Astrocyte of the spinal cord (primary cell): ENCODE results near the gene AHNAK.
A peak's percentile ranks its signal among the peaks of the same experiment; 100 is the strongest.

Experiments
- DNase-seq: peaks from one replicate; pipeline ENCODE4 v3.0.0; 2011; ENCODE audit warnings: low read depth, low spot score
- H3K4me3 ChIP-seq: 2 replicates; pipeline ENCODE4 v1.5.1; 2011; ENCODE audit warnings: low read depth, mild to moderate bottlenecking, low read length, moderate library complexity
- in situ Hi-C: cut with HindIII; loops from 2 replicates; pipeline ENCODE4 v1.10.0; 2017; ENCODE audit warnings: low sequenced_read_pairs
- TF ChIP-seq, protein P1 (sequence below): IDR thresholded peaks from 2 replicates; pipeline ENCODE4 v1.5.1; 2012; ENCODE audit warnings: low read depth, mild to moderate bottlenecking, low read length, inconsistent platforms

AHNAK gene

DNA sequence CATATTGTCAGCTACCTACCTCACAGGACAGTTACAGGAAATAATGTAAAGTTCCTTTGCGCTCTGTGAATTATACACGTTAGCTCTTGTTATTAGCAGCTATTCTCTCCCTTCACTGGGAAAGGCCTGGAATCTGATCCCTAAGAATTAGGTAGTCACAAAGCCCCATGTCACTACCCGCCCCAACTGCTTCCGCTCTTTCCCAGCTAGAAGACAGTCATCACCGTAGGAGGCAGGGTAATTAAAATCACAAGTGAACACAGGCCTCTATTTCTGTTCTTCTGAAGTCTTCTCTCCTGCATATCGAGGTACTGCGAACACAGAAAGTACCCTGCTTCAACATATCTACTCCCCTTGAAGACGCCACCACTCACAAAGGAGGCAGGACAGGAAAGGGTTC lies 12.6 kb upstream of the AHNAK start:
- H3K4me3 ChIP-seq: no peak overlapping the region
- in situ Hi-C loops: no loop called here
- DNase-seq: no peak
- TF ChIP-seq, protein P1, sequence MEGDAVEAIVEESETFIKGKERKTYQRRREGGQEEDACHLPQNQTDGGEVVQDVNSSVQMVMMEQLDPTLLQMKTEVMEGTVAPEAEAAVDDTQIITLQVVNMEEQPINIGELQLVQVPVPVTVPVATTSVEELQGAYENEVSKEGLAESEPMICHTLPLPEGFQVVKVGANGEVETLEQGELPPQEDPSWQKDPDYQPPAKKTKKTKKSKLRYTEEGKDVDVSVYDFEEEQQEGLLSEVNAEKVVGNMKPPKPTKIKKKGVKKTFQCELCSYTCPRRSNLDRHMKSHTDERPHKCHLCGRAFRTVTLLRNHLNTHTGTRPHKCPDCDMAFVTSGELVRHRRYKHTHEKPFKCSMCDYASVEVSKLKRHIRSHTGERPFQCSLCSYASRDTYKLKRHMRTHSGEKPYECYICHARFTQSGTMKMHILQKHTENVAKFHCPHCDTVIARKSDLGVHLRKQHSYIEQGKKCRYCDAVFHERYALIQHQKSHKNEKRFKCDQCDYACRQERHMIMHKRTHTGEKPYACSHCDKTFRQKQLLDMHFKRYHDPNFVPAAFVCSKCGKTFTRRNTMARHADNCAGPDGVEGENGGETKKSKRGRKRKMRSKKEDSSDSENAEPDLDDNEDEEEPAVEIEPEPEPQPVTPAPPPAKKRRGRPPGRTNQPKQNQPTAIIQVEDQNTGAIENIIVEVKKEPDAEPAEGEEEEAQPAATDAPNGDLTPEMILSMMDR: no peak

DNA sequence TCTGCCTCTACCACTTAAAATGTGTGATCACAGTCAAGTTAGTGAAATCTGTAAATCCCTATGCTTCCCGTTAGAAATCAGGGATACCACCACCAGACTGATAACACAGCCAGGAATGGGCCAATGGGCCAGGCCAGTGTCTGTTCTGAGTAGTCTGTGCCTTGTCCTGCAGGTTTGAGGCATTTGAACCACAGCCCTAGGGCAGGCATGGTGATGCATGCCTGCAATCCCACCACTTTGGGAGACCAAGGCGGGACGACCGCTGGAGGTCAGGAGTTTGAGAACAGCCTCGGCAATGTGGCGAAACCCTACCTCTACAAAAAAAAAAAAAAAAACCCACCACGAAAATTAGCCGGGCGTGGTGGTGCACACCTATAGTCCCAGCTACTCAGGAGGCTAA lies 12.1 kb upstream of the AHNAK start:
- in situ Hi-C loops: no loop called here
- TF ChIP-seq, protein P1: no peak
- DNase-seq: no peak
- H3K4me3 ChIP-seq: no peak overlapping the region

DNA sequence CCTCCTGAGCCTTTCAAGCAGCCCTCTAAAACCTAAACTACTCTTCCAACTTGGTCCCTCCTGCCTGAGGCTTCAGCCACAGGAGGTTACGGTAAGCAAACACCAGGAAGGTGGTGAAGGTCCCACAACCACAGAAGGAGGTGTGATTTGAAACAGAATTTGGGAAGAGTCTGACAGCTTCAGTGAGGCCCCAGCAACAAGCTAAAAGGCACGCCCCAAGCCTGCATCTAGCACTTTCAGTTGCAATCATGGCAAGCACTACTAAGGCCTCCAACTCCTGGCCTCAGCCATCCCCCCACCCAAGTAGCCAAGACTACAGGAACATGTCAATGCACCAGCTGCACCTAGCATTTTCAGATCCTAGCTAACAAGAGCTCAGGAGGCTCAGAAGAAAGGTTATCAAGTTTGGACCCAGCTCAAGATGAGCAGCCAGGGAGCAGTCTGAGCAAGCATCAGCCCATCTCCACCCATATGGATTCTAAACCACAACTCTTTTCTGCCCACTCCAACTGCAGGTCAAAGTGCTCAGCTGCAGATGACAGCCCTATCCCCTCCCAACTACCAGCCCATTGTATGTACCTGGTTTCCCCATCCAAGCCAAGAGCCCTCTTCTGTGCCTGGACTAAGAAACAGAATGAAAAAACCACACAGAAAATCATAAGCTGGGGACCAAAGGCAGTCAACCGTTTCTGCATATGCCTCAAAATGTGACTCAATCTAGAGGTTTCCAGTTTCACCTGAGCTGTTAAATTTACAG lies 10.4 kb upstream of the AHNAK start:
- in situ Hi-C loops: no loop called here
- H3K4me3 ChIP-seq: no peak overlapping the region
- TF ChIP-seq, protein P1: no peak
- no peak for DNase-seq

DNA sequence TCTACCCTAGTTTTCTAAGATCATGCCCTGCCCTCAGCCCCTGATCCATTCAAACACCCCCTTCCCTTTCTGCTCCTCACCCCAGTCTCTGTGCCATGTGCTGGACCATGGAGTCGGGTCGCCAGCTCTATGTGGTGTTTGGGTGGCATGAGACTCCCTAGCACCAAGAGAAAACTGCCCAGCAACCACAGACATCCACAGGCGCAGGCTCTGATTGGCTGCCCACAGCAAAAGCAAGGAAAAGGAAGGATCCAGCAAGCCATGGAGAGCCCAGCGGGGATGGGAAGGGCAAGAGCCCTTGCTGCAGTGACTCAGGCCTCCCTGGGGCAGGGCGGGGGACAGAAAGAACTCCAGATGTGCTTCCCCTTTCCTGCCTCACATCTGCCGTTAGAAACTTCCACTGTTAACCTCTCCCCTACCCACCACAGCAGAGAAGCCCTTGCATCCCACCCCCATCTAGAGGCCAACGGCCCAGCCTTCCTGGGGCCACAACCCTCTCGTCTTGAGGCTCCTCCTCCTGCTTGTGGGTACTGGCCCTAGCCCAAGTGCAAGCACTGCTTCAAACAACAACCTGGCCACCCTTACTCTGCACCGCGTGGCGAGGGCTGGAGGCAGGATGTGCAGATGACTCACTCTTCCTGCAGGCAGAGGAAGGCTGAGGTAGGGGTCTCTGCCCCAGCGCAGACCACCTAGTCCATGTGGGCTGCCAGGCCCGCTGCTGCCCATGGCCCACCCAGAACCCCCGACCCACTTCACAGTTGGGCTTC lies 9.7 kb upstream of the AHNAK start:
- in situ Hi-C loops: no loop called here
- DNase-seq: peak; percentile 96
- TF ChIP-seq, protein P1: no peak
- no peak overlapping the region for H3K4me3 ChIP-seq

DNA sequence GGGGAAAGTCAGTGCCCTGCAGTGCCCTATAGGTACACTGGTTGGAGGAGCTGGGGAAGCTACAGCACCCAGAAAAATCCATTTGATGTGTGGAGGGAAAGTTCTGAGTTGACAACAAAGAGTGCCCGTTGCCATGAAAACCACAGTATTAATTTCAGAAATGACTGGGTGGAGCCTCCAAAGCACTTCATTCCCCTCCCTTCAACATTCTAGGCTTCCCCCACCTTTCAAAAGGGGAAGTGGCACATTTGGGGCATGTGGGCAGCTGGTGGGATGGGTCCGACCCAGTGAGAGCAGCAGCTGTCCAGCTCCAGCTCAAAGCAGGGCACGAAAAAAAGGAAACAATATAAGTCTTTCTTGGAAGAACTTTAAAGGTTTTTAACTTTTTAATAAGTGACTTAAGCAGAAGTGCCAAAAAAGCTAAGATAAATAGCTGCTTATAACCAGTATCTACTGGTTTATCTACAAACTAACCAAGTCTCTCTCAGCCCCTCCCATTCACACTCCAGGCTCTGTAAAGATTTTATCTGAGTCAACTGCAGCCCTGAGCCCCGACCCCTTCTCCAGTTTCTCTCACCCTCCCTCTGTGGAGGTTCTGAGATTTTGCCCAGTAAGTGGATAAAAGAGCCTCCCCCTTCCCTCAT lies 9.0 kb upstream of the AHNAK start:
- no peak overlapping the region for H3K4me3 ChIP-seq
- in situ Hi-C loops: no loop called here
- TF ChIP-seq, protein P1: no peak
- DNase-seq: no peak

DNA sequence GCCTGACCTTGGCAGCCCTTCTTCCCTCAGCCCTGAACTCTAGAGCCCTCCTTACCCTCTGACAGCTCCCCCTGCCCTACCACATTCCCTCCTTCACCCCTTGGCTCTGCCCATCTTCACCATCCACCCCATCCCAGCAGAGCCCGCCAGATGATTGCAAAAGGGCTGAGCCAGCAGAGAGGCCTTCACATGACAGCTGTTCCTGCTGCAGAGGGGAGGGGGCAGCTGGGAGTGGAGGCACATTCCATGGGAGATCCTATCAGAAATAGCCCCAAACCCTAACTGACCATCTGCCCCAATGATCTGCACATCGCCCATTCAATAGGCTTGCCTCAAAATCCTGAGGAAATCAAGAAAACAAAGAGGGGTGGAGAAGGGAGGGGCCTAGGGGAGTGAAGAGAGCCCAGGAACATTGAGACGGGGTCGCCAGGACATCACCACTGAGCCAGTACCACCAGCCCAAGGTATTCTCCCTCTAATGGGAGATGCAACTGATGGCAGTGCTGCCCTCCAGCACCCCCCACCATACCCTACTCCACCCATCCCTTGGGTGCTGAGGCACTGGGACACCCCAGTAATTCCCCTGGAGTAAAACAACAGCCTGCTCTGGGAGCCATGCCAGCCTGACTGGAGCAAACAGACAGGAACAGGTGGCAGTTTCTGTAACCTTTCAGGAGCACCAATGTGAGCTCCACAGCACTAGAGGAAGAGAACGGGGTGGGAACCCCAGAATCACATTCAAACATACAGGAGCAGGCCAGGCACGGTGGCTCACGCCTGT lies 8.0 kb upstream of the AHNAK start:
- in situ Hi-C loops: no loop called here
- TF ChIP-seq, protein P1: no peak
- H3K4me3 ChIP-seq: no peak overlapping the region
- DNase-seq: no peak
